Measurements from ENCODE around the gene OTOS.

OTOS gene

DNA sequence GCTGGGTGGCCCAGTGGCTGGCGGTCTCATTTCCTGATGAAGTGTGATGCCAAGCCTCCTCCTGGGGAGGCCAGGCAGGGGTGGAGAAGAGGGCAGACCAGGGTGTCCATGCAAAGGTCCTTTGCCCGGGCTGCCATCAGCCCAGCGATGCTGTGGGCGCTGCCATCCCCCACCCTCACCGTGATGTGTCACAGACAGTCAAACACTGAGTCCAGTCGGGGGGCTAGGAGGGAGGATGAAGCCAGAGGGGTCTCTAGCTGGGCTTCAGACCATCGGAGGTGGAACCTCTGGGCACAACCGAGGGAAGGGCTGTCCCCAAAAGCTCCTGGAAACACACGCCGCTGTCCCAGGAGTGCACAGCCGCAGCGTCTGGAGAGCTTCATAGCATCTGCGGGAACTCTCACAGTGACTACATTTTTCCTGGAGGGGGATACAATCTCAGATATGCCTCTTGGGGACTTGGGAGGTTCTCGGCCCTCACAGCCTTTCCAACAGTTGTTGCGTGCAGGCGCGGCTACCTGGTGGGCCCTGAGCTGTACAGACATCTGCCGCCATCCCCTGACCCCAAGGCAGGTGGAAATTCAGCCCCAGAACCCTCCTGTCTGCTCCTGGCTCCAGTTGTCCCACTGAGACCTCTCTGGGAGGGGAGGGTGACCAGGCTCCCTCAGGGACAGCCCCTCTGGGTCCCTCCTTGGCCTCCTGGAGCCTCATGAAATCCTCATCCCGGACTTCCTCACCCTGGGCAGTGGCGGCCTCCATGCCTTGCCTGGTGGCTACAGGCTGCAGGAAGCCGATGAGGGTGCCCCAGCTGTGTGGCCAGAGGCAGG lies 26.5 kb upstream of the OTOS start:
- no peak for DNase-seq

DNA sequence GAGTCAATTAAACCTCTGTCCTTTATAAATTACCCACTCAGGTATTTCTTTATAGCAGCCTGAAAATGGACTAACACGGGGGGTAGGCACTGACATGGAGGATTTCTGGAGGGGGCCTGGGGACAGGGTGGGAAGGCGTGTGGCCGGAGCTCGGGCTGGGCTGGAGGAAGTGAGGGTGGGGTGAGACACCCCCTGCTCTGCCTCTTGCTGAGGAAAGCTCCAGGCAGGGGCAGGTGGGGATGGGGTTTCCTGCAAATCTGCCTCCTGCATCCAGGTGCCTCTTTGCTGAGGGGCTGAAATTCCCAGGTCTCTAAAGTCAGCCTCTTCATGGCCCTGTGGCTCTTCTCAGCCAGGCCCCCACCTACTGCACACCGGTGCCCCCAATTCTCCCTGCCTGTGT lies 25.7 kb upstream of the OTOS start:
- DNase-seq: no peak

DNA sequence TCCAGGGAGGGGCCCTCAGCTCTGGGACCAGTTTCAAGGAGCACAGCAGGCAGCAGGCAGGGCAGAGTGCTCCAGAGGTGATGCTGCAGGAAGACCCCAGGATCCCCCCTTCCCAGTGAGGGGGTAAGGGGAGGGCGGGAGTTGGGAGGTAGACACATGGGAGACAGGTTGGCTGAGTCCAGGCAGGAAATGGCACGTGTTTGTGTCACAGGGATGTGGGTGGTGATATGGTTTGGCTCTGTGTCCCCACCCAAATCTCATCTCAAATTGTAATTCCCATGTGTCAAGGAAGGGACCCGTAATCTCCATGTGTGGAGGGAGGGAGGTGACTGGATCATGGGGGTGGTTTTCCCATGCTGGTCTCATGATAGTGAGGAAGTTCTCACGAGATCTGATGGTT lies 25.2 kb upstream of the OTOS start:
- DNase-seq: no peak

DNA sequence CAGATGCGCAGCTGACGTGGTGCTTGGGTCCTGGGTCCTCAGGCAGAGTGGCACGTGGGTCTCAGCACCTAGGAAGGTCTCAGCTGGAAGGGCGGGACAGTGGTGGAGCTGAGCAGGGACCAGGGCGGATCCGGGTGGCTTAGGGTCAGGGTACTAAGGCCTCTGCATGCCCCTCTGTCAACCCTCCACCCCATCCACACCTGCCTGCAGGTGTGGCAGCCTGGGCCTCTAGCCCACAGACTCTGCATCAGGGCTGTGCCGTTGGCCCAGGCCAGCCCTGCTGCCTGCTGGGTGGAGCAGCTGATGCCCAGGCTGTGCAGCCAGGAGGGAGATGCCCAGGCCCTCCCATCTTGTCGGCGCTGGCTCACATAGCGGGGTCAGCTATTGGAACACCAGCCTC lies 24.6 kb upstream of the OTOS start:
- DNase-seq: no peak

DNA sequence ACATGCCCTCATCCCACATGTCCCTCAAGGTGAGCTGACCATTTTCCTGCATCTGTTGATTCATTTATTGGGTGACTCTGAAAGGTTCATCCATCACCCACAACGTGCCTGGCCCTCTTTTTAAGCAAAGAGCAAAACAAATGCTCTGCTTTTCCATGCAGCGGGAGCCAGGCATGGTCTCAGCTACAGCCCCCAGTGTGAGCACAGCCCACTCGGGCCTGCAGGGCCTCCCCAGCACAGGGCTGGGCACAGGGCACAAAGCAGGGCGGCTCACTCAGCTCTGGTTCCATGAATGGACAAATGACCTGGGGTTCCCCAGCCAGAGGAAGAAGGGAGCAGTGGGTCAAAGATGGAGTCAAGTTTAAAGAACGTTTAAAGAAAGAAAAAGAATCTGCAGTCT lies 24.1 kb upstream of the OTOS start:
- no peak for DNase-seq

DNA sequence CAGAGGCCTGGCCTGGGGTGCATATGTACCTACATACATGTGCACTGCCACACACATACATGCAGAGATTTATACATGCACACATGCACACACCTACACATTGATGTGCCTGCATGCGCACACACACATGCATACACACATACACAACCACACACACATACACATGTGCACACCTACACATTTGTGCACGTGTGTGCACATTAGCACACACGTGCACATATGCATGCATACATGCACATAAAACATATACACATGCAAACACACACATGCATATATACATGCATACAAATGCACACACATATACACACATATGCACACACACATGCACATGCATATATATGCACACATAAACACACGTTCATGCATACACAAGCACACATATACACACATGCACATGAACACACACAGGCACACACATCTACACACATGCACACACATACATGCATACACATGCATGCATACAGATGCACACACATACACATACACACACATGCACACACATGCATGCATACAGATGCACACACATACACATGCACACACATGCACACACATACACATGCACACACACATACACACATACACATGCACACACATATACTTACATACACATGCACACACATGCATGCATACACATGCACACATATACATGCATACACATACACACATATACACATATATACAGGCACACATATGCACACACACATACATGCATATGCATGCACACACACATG lies 23.6 kb upstream of the OTOS start:
- DNase-seq: no peak

DNA sequence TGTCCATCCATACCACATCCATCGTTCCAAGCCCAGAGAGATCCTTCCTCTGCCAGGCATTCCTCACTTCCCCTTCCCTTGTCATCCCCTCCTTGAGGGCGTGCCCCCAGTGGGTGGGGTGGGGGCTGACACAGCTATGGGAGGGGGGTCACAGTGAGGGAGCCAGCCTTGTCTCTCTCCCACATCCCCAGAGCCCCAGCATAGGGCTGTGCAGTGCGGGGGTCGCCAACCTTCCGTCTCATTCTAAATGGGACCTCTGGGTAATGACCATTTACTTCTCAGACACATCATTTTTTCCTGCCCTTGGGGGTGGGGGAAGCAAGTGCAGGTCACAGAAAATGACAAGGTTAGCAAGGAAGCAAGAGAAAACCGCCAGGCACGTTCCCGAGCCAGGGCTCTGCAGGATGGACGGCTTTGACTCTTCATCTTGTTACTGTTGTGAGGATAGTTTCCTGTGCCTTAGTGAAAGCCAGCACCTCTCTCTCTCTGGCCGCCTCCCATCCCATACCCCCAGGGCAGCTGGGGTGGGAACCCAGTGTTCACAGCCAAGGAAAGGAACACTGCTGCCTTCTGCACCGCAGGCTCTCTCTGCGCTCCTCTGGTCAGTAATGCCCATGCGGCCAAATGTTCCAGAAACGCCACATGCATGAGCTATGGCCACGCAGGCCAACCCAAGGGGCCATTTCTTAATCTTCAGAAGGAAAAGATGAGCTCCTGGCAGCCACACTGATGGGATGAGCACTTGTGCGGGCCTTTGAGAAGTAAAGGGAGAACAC lies 22.7 kb upstream of the OTOS start:
- DNase-seq: no peak

DNA sequence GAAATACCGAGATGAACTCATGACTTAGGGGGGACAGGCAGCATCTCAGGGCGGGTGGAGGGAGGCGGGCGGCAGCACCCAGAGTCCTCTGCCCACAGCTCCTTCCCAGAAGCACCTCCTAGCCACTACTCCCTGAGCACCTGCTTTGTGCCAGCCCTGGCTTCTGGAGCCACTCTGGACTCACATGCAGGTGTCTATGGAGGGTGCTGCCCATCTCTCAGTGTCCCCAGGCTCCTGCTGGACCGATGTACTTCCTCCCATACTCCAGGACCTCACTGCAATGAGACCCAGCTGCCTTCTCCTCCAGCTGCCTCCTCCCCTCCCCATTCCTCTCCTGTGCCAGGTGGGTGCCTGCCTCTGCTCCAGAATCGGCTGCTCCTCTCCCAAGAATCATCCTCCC lies 22.1 kb upstream of the OTOS start:
- no peak for DNase-seq

DNA sequence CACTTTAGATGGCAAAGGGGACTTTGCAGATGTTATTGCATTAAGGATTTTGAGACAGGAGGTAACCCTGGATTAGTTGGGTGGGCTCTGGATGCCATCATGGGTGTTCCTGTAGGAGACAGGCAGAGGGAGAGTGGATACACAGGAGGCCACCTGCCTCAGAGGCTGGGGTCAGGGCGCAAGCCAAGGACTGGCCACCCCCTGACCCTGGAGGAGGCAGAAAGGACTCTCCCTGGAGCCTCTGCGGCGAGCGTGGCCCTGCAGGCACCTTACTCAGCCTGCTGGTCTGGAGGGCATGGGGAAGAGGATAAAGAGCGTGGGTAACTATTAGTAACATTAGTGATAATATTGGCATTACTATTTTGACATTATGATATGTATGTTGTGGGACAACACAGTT lies 21.6 kb upstream of the OTOS start:
- DNase-seq: no peak

DNA sequence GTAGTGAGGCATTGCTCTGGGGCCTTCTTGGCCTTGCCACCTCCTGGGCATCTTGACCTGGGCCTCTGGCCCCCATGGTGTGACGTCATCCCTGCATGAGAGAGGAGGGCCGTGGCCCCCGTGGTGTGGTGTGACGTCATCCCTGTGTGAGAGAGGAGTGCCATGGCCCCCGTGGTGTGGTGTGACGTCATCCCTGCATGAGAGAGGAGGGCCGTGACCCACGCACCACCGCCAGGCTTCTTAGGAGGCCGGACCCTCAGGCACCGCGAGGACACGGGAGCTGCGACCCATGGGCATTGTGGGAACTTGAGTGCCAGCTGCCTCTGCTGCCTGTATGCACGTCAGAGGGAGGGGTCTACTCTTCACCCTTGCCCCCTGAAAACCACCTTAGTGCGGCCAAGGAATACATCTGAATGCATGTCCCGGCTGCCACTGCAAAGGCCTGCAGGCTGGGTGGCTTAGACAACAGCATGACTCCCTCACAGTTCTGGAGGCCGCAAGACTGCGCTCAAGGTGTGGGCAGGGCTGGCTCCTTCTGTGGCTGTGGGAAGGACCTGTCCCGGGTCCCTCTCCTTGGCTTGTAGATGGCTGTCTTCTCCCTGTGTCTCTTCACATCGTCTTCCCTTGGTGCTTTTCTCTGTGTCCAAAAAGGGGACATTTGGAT lies 20.8 kb upstream of the OTOS start:
- no peak for DNase-seq

DNA sequence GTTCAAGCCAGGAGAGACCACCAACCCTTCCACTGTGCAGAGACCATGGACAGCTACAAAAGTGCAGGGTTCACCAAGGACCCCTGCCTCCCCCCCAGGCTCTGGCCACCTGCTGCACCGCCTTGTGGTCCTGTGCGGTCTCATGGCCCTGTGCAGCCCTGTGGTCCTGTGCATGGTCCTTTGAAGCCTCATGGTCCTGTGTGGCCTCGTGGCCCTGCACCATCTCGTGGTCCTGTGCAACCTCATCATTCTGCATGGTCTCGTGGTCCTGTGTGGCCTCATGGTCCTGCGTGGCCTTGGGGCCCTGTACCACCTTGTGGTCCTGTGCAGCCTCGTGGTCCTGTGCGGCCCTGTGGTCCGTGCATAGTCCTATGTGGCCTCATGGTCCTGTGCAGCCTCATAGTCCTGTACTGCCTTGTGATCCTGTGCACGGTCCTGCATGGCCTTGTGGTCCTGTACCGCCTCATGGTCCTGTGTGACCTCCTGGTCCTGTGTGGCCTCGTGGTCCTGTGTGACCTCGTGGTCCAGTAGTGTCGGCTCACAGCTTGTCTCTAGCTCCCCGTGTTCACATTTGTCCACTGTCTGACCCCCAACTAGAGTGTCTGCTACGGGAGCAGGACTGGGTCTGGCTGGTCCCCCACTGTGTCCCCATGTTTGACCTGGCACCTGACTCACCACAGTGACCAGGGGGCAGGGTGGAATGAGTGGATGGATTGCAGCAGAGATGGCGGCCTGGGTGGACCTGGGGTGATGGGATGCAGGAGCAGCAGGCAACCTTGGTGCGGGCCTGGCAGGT lies 20.0 kb upstream of the OTOS start:
- DNase-seq: no peak

DNA sequence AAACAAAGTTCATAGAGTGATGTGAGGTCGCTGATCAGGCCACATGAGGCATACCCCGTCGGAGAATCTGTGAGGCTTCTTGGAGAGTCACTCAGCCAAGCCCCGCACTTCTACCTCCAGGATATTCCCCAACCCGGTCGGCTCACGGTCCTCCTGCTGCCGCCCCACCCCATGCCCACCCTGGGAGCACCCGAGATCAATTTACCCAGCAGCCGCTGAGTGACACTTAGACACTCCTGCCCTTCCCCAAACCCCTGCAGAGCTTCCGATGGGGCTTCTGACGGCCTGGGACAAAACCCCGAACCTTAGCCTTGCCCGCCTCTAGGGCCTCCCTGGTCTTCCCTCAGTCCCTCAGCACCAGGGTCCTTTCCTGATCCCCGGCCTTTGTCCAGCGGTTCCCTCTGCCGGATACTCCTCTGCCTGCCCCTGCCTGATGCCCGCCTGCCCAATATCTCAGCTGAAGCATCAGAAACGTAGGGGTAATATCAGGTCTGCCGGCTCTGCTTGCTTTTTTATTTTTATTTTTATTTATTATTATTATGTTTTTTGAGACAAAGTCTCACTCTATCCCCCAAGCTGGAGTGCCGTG lies 18.9 kb upstream of the OTOS start:
- no peak for DNase-seq

DNA sequence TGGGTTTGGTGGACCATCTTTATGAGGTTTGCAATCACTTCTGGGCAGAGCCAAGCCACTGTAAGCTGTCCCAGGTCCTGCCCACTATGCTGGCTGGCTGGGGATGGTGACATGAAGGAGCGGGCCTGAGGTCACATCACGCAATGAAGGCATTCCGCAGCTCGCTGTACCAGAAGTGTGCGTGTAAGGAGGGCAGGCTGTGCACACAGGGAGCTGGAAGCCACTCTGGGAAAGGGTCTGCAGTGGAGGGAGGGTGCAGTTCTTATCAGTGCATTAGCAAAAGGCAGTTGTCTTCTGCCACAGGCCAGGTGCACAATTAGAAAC lies 16.7 kb upstream of the OTOS start:
- no peak for DNase-seq

DNA sequence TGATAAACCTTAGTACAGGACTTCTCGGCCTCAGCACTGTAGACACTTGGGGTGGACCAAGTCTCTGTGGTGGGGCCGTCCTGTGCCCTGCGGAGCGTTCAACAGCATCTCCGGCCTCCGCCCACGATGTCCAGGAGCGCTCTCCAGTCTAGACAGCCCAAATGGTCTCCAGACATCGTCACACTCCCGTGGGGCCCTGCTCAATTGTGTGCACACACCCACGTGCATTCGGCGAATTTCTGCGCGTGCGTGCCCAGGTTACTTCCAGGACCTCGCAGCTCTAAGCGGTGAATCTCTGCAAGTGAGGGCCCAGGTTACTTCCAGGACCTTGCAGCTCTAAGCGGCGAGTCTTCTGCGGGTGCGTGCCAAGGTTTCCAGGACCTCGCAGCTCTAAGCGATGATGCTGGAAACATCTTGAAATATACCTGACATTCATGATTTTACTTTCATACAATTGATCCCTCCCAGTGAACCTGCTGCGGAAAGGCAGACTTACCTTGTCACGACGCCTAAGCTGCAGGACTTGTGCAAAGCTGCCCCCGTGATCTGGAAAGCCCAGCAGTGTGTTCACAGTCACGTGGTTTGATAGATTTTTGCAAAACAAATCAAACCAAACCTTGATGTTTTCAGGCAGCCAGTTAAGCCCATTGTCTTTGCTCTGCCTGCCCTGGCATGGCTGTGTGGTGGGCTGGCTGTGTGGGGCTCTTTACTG lies 16.1 kb upstream of the OTOS start:
- DNase-seq: no peak

DNA sequence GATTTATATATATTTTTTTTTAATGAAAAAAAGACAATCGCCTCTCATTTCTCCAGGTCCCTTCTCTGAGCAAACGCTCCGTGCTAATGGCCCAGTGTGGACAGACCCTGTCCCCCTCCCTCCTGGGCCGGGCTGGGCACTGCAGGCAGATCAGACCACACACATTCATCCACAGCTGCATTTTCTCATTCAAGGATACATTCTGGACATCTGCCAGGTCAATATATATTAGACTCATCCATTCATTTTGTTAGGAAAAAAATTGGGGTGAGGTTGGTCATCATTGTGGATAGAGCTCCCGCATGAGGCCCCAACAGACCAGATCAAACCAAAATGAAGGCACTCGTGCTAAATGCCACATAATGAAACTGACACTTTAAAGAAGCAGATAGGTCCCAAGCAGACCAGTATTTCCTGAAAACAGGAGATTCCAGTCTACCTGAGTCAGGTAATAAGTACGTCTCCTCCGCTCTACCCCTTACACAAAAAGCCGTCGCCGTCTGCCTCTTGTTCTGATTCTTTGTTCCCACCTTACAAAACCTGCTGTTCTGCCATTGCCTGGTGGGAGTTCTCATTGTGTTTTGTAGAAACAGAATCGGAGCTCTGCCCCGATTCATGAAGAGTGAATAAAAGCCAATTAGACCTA lies 15.4 kb upstream of the OTOS start:
- DNase-seq: no peak

DNA sequence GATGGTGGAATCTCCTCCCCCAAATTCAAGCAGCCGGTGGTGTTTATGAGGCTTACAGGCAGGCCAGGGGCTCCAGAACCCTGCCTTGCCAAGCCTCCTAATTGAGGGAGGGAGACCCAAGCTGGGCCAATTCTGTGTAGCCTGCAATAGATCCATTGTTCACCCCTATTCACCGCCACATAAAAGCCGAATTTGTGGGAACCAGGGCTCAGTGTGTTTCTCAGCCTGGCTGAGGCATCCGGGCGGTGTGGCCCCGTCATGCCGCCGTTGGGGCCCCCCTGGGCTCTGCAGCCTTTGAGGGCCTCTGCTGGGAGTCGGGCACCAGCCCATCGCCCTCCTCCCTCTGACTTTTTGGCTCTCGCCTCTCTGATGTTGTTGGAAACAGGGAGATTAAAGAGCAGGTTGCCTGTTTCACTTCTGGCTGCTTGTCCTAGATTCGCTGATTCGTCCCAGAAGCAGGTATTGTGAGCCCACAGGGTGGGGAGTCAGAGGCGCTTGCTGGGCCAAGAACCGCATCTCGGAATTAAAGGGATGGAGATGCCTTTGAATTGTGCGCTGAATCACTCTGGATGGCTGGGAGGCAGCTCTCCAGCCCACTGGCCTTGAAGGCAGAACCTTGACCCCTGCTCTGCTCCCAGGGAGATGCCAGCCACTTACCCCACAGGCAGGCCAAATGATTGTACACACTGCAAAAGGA lies 14.7 kb upstream of the OTOS start:
- no peak for DNase-seq

DNA sequence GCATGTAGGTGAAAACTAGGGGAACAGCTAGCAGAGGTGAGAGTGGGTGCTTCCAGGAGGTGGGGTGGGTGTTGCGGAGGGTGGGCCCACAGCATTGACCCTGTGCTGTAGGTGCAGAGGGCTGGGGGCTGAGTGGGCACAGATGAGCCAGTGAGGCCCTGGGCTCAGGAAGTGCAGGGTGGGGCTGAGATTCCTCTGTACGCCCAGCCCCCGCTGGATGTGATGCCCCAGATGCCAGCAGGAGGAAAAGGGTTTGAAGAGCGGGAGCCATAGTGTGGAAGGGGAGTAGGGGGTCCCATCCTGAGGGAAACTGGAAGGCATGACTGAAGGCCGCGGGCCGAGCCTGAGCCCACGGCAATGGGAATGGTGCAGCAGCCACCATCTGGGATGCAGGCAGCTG lies 14.1 kb upstream of the OTOS start:
- no peak for DNase-seq

DNA sequence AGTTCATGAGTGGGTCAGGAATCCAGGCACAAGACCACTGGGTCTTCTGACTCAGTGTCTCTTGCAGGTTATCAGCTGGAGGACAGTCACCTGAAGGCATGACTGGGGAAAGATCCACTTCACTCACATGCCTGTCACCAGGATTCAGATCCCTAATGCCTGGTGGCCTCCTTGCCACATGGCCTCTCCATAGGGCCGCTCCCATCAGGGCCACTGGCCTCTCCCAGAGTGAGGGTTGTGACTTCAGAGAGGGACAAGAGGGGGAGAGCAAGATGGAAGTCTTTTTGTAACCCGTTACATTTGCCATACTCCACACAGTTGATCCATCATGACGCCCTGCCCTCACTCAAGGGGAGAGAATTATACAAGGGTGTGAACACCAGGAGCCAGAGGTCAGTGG lies 13.0 kb upstream of the OTOS start:
- no peak for DNase-seq

DNA sequence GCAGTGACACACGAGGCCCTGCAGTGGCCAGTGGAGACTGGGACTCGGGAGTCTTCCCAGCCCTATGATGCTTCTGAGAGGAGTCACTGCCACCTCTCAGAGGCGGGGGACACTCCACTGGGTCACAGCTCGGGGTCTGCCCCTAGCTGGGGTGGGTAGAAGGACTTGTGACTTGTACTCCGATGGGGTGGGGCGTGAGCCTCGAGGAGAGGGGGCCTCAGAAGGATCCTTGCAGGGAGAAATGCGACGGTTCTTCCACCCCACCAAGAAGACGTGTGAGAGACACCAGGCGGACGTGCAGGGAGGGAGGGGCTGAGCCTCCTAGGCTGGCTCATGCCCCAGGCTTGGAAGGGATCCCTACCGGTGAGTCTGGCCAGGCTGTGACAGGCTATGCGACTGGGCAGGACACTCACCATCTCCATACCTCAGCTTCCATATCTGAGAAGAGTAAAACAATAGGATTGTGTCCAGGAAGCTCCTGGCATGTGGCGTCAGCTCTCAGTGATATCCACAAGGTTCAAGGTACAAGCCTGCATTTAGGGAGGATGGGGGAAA lies 11.1 kb upstream of the OTOS start:
- no peak for DNase-seq

Measured in activated CD4-positive, CD25-positive, alpha-beta regulatory T cell (primary cell).